ENCODE results near the gene NYAP1.
"Not testable (repeated sequence)": the region's sequence is repeated elsewhere in the genome, so short reads cannot be mapped to it uniquely, and the experiment has no call there.

The NYAP1 gene

GRCh38 chr7:100510437-100511239, 26.9 kb downstream of the NYAP1 start:
- no peaks in the 10 kb centered on the region for H3K27me3 Mint-ChIP-seq
- H3K36me3 Mint-ChIP-seq = no peaks in the 10 kb centered on the region

GRCh38 chr7:100513212-100513810, 29.6 kb downstream of the NYAP1 start:
- no peaks in the 10 kb centered on the region for H3K27me3 Mint-ChIP-seq
- no peaks in the 10 kb centered on the region for H3K9me3 Mint-ChIP-seq
- H3K4me1 Mint-ChIP-seq = peaks cover 32% of the 10 kb centered on the region
- peak overlapping the region; percentile 85 for H3K27ac Mint-ChIP-seq
- H3K4me3 Mint-ChIP-seq = no peak overlapping the region
- no peaks in the 10 kb centered on the region for H3K36me3 Mint-ChIP-seq

More at GRCh38 chr7:100510437-100511239, 26.9 kb downstream of the NYAP1 start:
- Mint-ChIP-seq H3K4me3 (no peak overlapping the region), H3K27ac (no peak overlapping the region), H3K4me1 (peaks cover 15% of the 10 kb centered on the region), H3K9me3 (no peaks in the 10 kb centered on the region)

GRCh38 chr7:100515072-100515532, 31.4 kb downstream of the NYAP1 start:
- no peaks in the 10 kb centered on the region for H3K9me3 Mint-ChIP-seq
- no peaks in the 10 kb centered on the region for H3K27me3 Mint-ChIP-seq
- H3K36me3 Mint-ChIP-seq = no peaks in the 10 kb centered on the region
- H3K27ac Mint-ChIP-seq = peak overlapping the region; percentile 63
- H3K4me1 Mint-ChIP-seq = peaks cover 36% of the 10 kb centered on the region
- H3K4me3 Mint-ChIP-seq = peak overlapping the region; percentile 6

DNA sequence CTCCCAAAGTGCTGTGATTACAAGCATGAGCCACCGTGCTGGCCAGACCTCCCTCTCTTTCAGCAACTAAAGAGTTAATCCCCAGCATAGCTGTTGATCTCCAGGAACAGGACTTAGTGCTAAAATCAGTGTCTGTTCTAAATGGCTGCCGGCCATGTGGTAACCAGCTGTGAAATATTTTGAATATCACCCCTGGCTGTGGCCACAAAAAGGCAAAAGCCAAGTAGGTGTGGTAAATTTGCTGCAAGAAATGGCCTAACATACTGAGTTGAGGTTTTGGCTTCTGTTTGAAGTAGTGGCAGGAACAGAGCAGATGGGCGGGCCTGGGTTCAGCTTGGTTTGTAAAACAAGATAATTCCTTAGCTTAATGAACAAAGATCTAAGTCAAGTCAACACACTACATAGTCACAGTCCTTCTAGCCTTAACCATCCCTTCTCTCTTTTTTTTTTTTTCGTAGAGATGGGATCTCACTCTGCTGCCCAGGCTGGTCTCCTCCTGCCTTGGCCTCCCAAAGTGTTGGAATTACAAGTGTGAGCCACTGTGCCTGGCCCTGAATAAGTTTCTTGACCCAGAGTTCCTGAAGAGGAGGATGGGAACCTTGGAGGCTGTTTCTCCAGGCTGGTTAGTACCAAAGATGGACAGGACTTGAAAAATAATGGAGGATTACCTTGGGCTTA, 32.5 kb downstream of the NYAP1 start:
- Mint-ChIP-seq H3K9me3 (no peaks in the 10 kb centered on the region), H3K27me3 (no peaks in the 10 kb centered on the region), H3K4me3 (peak overlapping the region; percentile 40), H3K4me1 (peaks cover 37% of the 10 kb centered on the region), H3K27ac (peak overlapping the region; percentile 20), H3K36me3 (no peaks in the 10 kb centered on the region)

DNA sequence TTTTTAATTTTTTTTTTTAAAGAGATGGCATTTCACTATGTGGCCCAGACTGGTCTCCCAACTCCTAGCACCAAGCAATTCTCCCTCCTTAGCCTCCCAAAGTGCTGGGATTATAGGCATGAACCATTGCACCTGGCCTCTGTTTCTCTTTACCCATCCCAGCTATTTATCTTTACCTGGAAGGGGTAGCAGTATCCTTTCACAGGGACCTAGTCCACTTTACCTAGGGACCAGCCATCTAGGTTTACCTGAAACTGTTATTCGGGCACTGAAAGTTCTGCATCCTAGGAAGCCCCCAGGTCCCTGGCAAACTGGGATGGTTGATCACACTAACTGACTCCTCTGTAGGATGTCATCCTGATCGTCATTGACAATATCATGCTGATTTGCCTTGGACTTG, 33.6 kb downstream of the NYAP1 start:
- H3K27me3 Mint-ChIP-seq = no peaks in the 10 kb centered on the region
- H3K4me1 Mint-ChIP-seq = peaks cover 41% of the 10 kb centered on the region
- H3K36me3 Mint-ChIP-seq = no peaks in the 10 kb centered on the region
- H3K9me3 Mint-ChIP-seq = no peaks in the 10 kb centered on the region
- H3K27ac Mint-ChIP-seq = no peak overlapping the region
- H3K4me3 Mint-ChIP-seq = no peak overlapping the region

DNA sequence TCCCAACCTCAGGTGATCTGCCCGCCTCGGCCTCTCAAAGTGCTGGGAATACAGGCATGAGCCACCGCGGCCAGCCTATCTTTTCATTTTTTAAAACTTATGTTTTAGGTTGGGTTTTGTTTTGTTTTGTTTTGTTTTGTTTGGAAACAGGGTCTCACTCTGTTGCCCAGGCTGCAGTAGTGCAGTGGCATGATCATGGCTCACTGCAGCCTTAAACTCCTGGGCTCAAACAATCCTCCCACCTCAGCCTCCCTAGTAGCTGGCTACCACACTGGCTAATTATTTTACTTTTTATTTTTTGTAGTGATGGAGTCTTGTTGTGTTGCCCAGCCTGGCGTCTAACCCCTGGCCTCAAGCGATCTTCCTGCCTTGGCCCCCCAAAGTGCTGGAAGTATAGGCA, 35.9 kb downstream of the NYAP1 start:
- Mint-ChIP-seq H3K4me1 (peaks cover 34% of the 10 kb centered on the region), H3K36me3 (no peaks in the 10 kb centered on the region), H3K27me3 (no peaks in the 10 kb centered on the region), H3K9me3 (no peaks in the 10 kb centered on the region), H3K4me3 (no peak overlapping the region), H3K27ac (no peak overlapping the region)

- Mint-ChIP-seq H3K4me3 (no peak overlapping the region), H3K27ac (no peak overlapping the region), H3K9me3 (no peaks in the 10 kb centered on the region), H3K4me1 (peaks cover 31% of the 10 kb centered on the region), H3K36me3 (no peaks in the 10 kb centered on the region), H3K27me3 (no peaks in the 10 kb centered on the region)
Observed at GRCh38 chr7:100520138-100520537, 36.4 kb downstream of the NYAP1 start.

DNA sequence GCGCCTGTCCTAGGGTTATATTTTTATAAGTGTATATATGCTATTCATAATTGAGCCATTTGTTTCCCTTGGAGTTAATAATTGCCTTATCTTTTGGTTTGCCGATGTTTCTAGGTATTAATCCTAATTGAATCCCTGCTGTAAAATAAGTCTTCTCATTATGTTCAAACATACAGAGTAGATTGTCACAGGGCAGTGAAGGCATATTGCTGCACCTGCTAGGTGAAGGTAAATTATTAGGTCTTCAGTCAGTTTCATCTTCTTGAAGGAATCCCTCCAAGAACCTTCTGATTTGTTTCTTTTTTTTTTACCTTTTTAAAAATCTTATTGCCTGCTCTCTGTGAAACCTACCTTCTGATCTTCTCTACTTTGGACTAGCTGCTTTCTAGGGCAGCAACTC, 37.3 kb downstream of the NYAP1 start:
- no peak overlapping the region for H3K4me3 Mint-ChIP-seq
- no peaks in the 10 kb centered on the region for H3K36me3 Mint-ChIP-seq
- H3K9me3 Mint-ChIP-seq = no peaks in the 10 kb centered on the region
- no peaks in the 10 kb centered on the region for H3K27me3 Mint-ChIP-seq
- H3K27ac Mint-ChIP-seq = no peak overlapping the region
- H3K4me1 Mint-ChIP-seq = peaks cover 22% of the 10 kb centered on the region

- not testable (repeated sequence) for H3K36me3 Mint-ChIP-seq, H3K27ac Mint-ChIP-seq, H3K4me3 Mint-ChIP-seq, H3K9me3 Mint-ChIP-seq, H3K27me3 Mint-ChIP-seq
- H3K4me1 Mint-ChIP-seq = peaks cover 16% of the 10 kb centered on the region
Observed at GRCh38 chr7:100521909-100522593, 38.3 kb downstream of the NYAP1 start.

DNA sequence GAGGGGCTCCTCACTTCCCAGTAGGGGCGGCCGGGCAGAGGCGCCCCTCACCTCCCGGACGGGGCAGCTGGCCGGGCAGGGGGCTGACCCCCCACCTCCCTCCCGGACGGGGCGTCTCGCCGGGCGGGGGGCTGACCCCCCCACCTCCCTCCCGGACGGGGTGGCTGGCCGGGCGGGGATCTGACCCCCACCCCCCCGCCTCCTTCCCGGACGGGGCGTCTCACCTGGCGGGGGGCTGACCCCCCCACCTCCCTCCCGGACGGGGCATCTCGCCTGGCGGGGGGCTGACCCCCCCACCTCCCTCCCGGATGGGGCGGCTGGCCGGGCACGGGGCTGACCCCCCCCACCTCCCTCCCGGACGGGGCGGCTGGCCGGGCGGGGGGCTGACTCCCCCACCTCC, 39.5 kb downstream of the NYAP1 start:
- not testable (repeated sequence) for H3K36me3 Mint-ChIP-seq

GRCh38 chr7:100528108-100528866, 44.6 kb downstream of the NYAP1 start:
- not testable (repeated sequence) for H3K27me3 Mint-ChIP-seq, H3K4me1 Mint-ChIP-seq, H3K9me3 Mint-ChIP-seq, H3K4me3 Mint-ChIP-seq, H3K36me3 Mint-ChIP-seq, H3K27ac Mint-ChIP-seq

More for the DNA sequence above, 39.5 kb downstream of the NYAP1 start:
- H3K27ac Mint-ChIP-seq, H3K9me3 Mint-ChIP-seq, H3K27me3 Mint-ChIP-seq, H3K4me3 Mint-ChIP-seq: not testable (repeated sequence)
- H3K4me1 Mint-ChIP-seq = peaks cover 14% of the 10 kb centered on the region

DNA sequence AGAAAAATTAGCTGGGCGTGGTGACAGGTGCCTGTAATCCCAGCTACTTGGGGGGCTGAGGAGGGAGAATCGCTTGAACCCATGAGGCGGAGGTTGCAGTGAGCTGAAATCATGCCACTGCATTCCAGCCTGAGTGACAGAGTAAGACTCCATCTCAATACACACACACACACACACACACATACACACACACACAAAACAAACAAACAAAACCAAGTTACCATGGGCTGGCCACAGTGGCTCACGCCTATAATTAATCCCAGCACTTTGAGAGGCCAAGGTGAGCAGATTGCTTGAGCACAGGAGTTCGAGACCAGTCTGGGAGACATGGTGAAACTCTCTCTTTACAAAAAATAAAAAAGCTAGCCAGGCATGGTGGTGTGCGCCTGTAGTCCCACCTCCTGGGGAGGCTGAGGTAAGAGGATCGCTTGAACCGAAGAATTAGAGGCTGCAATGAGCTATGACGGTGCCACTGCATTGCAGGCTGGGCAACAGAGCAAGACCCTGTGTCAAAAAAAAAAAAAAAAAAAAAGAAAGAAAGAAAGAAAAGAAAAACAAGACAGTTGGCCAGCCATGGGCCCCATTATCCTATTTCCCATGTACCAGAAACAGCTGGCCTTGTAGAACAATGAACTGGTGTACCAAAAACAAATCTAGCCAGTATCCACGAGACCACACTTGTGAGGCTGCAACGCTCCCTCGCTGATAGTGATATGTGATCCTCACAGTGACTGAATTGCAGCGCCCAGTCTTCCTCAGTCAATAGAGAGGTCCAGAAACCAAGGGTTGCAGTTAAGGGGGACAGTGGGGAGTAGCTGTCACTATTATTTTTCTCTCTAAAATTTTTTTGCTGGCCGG, 48.7 kb downstream of the NYAP1 start:
- Mint-ChIP-seq H3K9me3 (no peaks in the 10 kb centered on the region), H3K27ac (no peak overlapping the region), H3K27me3 (no peaks in the 10 kb centered on the region), H3K36me3 (no peaks in the 10 kb centered on the region), H3K4me3 (no peak overlapping the region), H3K4me1 (peaks cover under 1% of the 10 kb centered on the region)

GRCh38 chr7:100535982-100536381, 52.3 kb downstream of the NYAP1 start:
- not testable (repeated sequence) for H3K9me3 Mint-ChIP-seq, H3K27ac Mint-ChIP-seq, H3K27me3 Mint-ChIP-seq, H3K4me3 Mint-ChIP-seq, H3K36me3 Mint-ChIP-seq
- peaks cover 25% of the 10 kb centered on the region for H3K4me1 Mint-ChIP-seq

GRCh38 chr7:100536695-100537094, 53.0 kb downstream of the NYAP1 start:
- not testable (repeated sequence) for H3K36me3 Mint-ChIP-seq, H3K9me3 Mint-ChIP-seq, H3K27me3 Mint-ChIP-seq
- H3K4me3 Mint-ChIP-seq = peak overlapping the region; percentile 23
- peak overlapping the region; percentile 35 for H3K27ac Mint-ChIP-seq
- H3K4me1 Mint-ChIP-seq = peaks cover 32% of the 10 kb centered on the region
